Heart left ventricle (tissue), 16 donors: ENCODE data around the gene TAF12. TPM values are rescaled to one million over a fixed set of nuclear protein-coding genes. Genes with fewer than 3 reads are reported as not detected.
A peak's percentile ranks its signal among the peaks of the same experiment; 100 is the strongest.

ENCODE experiments used
- ATAC-seq, 4 donors: fragments of 200-7000 bp; cut with Tn5 transposase; one replicate each; pipeline ENCODE4 v1.9.1; 2020 to 2022; ENCODE audit warnings: moderate library complexity in 4 of 4, mild to moderate bottlenecking in 3 of 4, moderate number of reproducible peaks in 1 of 4
- DNase-seq, 5 donors: peaks; one replicate each; pipeline ENCODE4 v3.0.0-alpha.2; 2020
- H3K27ac ChIP-seq, 12 donors: fragments of 200-600 bp; sonication (generic) in 4 of 12; one replicate each; pipeline versions ENCODE4 v1.5.0 to v1.8.0; 2016 to 2022; ENCODE audit warnings: mild to moderate bottlenecking in 2 of 12
- H3K27me3 ChIP-seq, 9 donors: fragments of 200-600 bp; sonication (generic) in 2 of 9; one replicate each; pipeline versions ENCODE4 v1.5.1 to v1.8.0; 2016 to 2022; ENCODE audit warnings: mild to moderate bottlenecking in 3 of 9
- H3K36me3 ChIP-seq, 9 donors: fragments of 200-600 bp; sonication (generic) in 2 of 9; one replicate each; pipeline versions ENCODE4 v1.5.0 to v1.8.0; 2018 to 2022; ENCODE audit warnings: mild to moderate bottlenecking in 2 of 9
- H3K4me1 ChIP-seq, 12 donors: fragments of 200-600 bp; sonication (generic) in 4 of 12; one replicate each; pipeline versions ENCODE4 v1.5.0 to v1.8.0; 2016 to 2022; ENCODE audit warnings: mild to moderate bottlenecking in 3 of 12
- H3K4me3 ChIP-seq, 12 donors: fragments of 200-600 bp; sonication (generic) in 4 of 12; one replicate each; pipeline versions ENCODE4 v1.5.0 to v1.8.0; 2017 to 2022; ENCODE audit warnings: mild to moderate bottlenecking in 9 of 12, moderate library complexity in 4 of 12
- H3K9me3 ChIP-seq, 12 donors: fragments of 200-600 bp; sonication (generic) in 4 of 12; one replicate each; pipeline versions ENCODE4 v1.5.0 to v1.8.0; 2016 to 2022; ENCODE audit warnings: mild to moderate bottlenecking in 1 of 12
- POLR2A ChIP-seq, 2 donors: fragments of 450-650 bp; IDR thresholded peaks; one replicate each; pipeline ENCODE4 v1.6.1; 2017; ENCODE audit warnings: antibody characterized with exemption in 2 of 2, mild to moderate bottlenecking in 2 of 2, moderate library complexity in 2 of 2
- WGBS, 4 donors: extraction: QIAGEN DNeasy Blood & Tissue Kit in 2 of 4; methylation state at CpG; one replicate each; pipeline versions ENCODE4 v1.1.5 to v1.1.7; 2013 to 2018; 5-methylcytosine and 5-hydroxymethylcytosine counted together
- intact Hi-C, 10 donors: fragments of 100-400 bp; cut with DNase I; formaldehyde crosslinking; loops; one replicate each; pipeline versions ENCODE4 v1.11.1 to v1.14.2; 2022
- polyA plus RNA-seq, 2 donors: library from polyadenylated mRNA; stranded (reverse); fragments of 200-250 nt; gene quantifications; one replicate each; pipeline ENCODE4 v1.2.3, GENCODE V29; 2013
- total RNA-seq, 9 donors: library from RNA; depleted of rRNA in 2 of 9; stranded (reverse); fragments of >200 nt in 2 of 9; fragmentation: NEBNext Ultra II Directional in 3 of 9; extraction: Animal tissue kit (Norgen Biotek cat#: 25700) in 3 of 9; gene quantifications; one replicate each; pipeline versions ENCODE4 v1.1.0 to v1.2.4, GENCODE V29; 2016 to 2023
- TF ChIP-seq, protein P1 (sequence below), 12 donors: fragments of 200-600 bp; sonication (generic) in 4 of 12; IDR thresholded peaks; one replicate each; pipeline versions ENCODE4 v1.5.0 to v1.8.0; 2018 to 2022; ENCODE audit warnings: antibody characterized with exemption in 12 of 12, mild to moderate bottlenecking in 5 of 12
- donor health status: ischemic (EF 13 %, LVEDD 7.1; RV severe dilation, severe dysfunction).
- donor health status: healthy with polysubstance abuse.
- donor health status: DM: no; HTN: yes; CAD: no.
- donor health status: DM: no; HTN: no; CAD: no.
- donor health status: ischemic (EF 25% LVEDD 6.9; RV normal size, moderate dysfunction).
- donor health status: ischemic (EF 25% LVEDD 5.7; RV mildly dilated, moderate dysfunction).
- donor health status: healthy.
- donor health status: DM: yes; HTN: yes; CAD: no.
- donor health status: ischemic (EF 35%, LVEDD 5.7; RV mildly dilated, moderate dysfunction).
- donor health status: nonischemic (EF 11% LVEDD 7.7; RV severe dilation, severe dysfunction).
- donor health status: DM: yes; HTN: yes; CAD: no.
- donor health status: PGD.
- donor health status: ischemic (EF 29% LVEDD 5.4; RV normal size, mild dysfunction).
- donor health status: nonischemic (EF 23%, LVEDD 6.1; RV moderate dilation, normal function).

Gene TAF12
- total and polyA plus RNA-seq, 11 donors, result 18.3 to 38.5 (median 21.9) TPM

DNA sequence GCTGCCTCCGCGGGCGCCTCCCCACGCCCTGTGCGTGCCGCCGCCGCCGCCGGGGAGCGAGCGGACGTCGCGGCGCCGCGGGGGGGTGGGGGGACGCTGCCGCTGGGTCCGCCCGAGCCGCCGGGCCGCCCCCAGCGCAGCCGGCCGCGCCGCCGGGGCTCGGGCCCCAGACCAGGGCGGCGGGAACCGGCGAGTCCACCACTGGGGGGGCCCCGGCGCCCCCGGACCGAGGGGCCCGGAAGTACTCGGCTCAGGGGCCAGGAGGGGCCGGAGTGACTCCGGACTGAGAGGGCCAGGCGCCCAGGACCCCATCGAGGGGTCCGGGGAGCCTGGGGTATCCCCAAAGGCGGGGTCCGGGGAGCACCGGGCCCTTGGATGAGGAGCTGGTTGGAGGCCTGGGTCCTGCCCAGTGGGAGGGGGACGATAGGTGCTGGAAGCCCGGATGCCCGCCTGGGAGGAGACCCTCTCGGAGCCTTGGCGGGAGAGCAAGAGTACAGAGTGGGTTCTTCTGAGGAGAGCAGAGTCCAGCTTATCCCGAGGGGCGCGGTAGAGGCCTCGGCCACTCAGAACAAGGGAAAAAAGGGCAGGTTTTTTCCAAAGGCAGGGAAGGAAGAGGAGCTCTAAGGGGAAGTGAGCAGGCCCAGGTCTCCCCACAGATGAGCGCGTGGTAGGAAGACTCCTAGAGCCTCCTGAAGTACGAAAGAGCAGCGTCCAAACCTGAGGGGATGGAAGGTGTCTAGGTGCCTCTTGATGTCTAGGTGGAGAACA, 26.3 kb upstream of the TAF12 start:
- Histone ChIP-seq H3K27ac (peak overlapping the region; percentile 98 to 100 (median 99)), H3K36me3 (no peaks in the 10 kb centered on the region), H3K4me3 (peak overlapping the region; percentile 96 to 100 (median 99)), H3K4me1 (peaks cover 0 to 23% (median 18%) of the 10 kb centered on the region in 12 donors), H3K9me3 (no peaks in the 10 kb centered on the region), H3K27me3 (no peaks in the 10 kb centered on the region)
- peak; percentile 21 to 91 (median 77) for ATAC-seq
- intact Hi-C loops, result loop anchor here in 9 of 10 donors (1.0 to 5.0 kb wide), 6 partner anchors 20 to 68 kb away; partner anchors contain the start of genes RNU11 (in 6 of the 9), YTHDF2 (in 4 of the 9) and TAF12 (in 3 of the 9)
- peak; percentile 65 to 80 (median 74) for DNase-seq
- TF ChIP-seq POLR2A (IDR thresholded peaks at IDR 0.05), result no peak
- TF ChIP-seq, protein P1, sequence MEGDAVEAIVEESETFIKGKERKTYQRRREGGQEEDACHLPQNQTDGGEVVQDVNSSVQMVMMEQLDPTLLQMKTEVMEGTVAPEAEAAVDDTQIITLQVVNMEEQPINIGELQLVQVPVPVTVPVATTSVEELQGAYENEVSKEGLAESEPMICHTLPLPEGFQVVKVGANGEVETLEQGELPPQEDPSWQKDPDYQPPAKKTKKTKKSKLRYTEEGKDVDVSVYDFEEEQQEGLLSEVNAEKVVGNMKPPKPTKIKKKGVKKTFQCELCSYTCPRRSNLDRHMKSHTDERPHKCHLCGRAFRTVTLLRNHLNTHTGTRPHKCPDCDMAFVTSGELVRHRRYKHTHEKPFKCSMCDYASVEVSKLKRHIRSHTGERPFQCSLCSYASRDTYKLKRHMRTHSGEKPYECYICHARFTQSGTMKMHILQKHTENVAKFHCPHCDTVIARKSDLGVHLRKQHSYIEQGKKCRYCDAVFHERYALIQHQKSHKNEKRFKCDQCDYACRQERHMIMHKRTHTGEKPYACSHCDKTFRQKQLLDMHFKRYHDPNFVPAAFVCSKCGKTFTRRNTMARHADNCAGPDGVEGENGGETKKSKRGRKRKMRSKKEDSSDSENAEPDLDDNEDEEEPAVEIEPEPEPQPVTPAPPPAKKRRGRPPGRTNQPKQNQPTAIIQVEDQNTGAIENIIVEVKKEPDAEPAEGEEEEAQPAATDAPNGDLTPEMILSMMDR (IDR thresholded peaks at IDR 0.05), result no peak
- WGBS, 4 donors, result 0 to 1% (median 1%) methylated on average over 18 to 63 of the region's 63 CpGs

DNA sequence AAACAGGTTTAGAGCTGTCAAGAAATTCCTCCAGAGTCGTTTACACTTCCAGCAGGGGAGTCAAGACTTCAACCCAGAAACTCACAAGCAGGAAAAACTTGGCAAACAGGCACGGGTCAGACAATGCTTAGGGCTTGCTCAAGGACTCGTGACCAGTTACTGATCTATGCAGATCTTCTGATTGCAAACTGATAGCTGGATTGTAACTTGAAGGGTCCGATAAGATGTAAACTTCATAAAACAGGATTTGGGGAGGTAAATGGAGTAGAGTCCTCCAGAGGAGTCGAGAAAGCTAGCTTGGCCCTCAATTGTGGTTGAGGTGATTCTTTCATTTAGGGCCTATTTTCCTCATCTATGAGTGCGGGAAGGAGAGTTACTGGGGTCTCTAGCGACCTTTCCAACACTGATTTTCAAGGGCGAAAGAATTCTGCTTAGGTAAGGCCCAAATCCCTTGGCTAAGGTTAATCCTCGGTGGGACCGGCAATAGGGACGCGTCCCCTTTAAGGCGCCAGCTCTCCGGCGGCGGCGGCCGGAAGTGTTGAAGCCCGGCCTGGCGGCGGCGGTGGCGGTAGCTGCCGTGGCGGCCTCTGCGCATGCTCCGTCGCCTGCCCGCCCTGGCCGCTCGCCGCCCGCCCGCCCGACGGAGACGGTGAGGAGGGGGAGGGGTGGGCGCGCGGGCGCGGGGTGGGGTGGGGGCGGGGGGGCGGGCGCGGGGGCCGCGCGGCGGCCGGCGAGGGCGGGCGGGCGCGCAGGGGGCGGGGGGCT, 25.5 kb upstream of the TAF12 start, which contains the start of gene GMEB1:
GMEB1 (plus strand) TSS at position 594 of the 765 bp plus-strand sequence. CDS start 14,829 bp downstream, outside the sequence.
- intact Hi-C loops, result loop anchor here in 9 of 10 donors (1.0 to 5.0 kb wide), 6 partner anchors 20 to 69 kb away; partner anchors contain the start of genes RNU11 (in 6 of the 9), YTHDF2 (in 4 of the 9) and TAF12 (in 3 of the 9)
- DNase-seq, result peak; percentile 88 to 94 (median 89)
- 1 to 4% (median 3%) methylated on average over 12 to 52 of the region's 57 CpGs for WGBS, 4 donors
- Histone ChIP-seq H3K36me3 (no peaks in the 10 kb centered on the region), H3K4me3 (peak within 1 kb of the TSS; percentile 96 to 100 (median 99)), H3K9me3 (no peaks in the 10 kb centered on the region), H3K27me3 (no peaks in the 10 kb centered on the region), H3K27ac (peak within 1 kb of the TSS; percentile 98 to 100 (median 99)), H3K4me1 (peaks cover 0 to 23% (median 18%) of the 10 kb centered on the region in 12 donors)
- ATAC-seq, result peak; percentile 79 to 93 (median 92)
- TF ChIP-seq, protein P1 (IDR thresholded peaks at IDR 0.05), result peak in 2 of 12 donors; percentile 9 to 10
- TF ChIP-seq POLR2A (IDR thresholded peaks at IDR 0.05), result no peak

DNA sequence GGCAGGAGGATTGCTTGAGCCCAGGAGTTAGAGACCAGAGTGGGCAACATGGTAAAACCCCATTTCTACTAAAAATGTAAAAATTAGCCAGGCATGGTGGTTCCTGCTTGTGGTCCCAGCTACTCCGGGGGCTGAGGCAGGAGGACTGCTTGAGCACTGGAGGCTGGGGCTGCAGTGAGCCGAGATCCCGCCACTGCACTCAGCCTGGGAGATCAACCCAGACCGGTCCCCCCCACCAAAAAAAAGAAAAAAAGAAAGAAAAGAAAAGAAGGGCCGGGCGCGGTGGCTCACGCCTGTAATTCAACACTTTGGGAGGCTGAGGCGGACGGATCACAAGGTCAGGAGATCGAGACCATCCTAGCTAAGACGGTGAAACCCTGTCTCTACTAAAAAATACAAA, 23.9 kb upstream of the TAF12 start:
- 96 to 98% (median 97%) methylated on average over 12 of the region's 12 CpGs for WGBS, 4 donors
- intact Hi-C loops, result loop anchor here in 1 of 10 donors (5.0 kb wide), 1 partner anchor 70 kb away; the partner anchor contains the start of gene YTHDF2

More for the DNA sequence above, 23.9 kb upstream of the TAF12 start:
- no peak for TF ChIP-seq POLR2A (IDR thresholded peaks at IDR 0.05)
- TF ChIP-seq, protein P1 (IDR thresholded peaks at IDR 0.05), result no peak
- no peaks in the 10 kb centered on the region for H3K27me3 ChIP-seq
- DNase-seq (no peak), ATAC-seq (no peak)
- H3K4me3 ChIP-seq, result no peak overlapping the region
- H3K27ac ChIP-seq, result no peak overlapping the region
- no peaks in the 10 kb centered on the region for H3K9me3 ChIP-seq
- H3K36me3 ChIP-seq, result no peaks in the 10 kb centered on the region
- peaks cover 0 to 23% (median 18%) of the 10 kb centered on the region in 12 donors for H3K4me1 ChIP-seq
